WTC11 (cell line): ENCODE measurements around the gene C13orf46.

ENCODE experiments used
- ATF2 ChIP-seq: sonication (generic); formaldehyde crosslinking; IDR thresholded peaks from 2 replicates; pipeline ENCODE4 v1.8.1; 2022; ENCODE audit warnings: low read depth, missing genetic modification reagents, borderline replicate concordance
- CTCF ChIP-seq: fragments of 200-600 bp; IDR thresholded peaks from 2 replicates; pipeline ENCODE4 v1.8.0; 2022; ENCODE audit warnings: antibody characterized with exemption
- TEAD1 ChIP-seq: sonication (generic); formaldehyde crosslinking; IDR thresholded peaks from 2 replicates; pipeline ENCODE4 v1.8.0; 2022; ENCODE audit warnings: mild to moderate bottlenecking, missing genetic modification reagents
- ZBTB21 ChIP-seq: sonication (generic); formaldehyde crosslinking; IDR thresholded peaks from 2 replicates; pipeline ENCODE4 v1.8.1; 2023; ENCODE audit warnings: mild to moderate bottlenecking, missing genetic modification reagents, borderline replicate concordance
- TF ChIP-seq, protein P1 (sequence below): fragments of 250-450 bp; sonication (Bioruptor Pico); IDR thresholded peaks from 2 replicates; pipeline ENCODE4 v1.9.0; 2021; ENCODE audit warnings: mild to moderate bottlenecking

- TF ChIP-seq CTCF (no peak), TEAD1 (CRISPR knock-in tag) (no peak), ATF2 (no peak), ZBTB21 (no peak)
- TF ChIP-seq, protein P1, sequence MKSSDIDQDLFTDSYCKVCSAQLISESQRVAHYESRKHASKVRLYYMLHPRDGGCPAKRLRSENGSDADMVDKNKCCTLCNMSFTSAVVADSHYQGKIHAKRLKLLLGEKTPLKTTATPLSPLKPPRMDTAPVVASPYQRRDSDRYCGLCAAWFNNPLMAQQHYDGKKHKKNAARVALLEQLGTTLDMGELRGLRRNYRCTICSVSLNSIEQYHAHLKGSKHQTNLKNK (CRISPR knock-in tag), result no peak
Measured at GRCh38 chr13:113921763-113922162, 52.1 kb downstream of the C13orf46 start.
